CD4-positive, alpha-beta memory T cell (primary cell): ENCODE measurements around the gene SLC7A14. TPM values are rescaled to one million over a fixed set of nuclear protein-coding genes. Genes with fewer than 3 reads are reported as not detected.
A peak's percentile ranks its signal among the peaks of the same experiment; 100 is the strongest.

ENCODE experiments used
- CTCF ChIA-PET: fragments of 350-600 bp; sonication (Branson Sonifier 250); formaldehyde crosslinking; loops from one replicate; lab custom pipeline; 2021; ENCODE audit warnings: inconsistent platforms; ENCODE audit not compliant: partially characterized antibody; lab: Charles Lee
- POLR2A ChIA-PET: fragments of 350-600 bp; sonication (Branson Sonifier 250); formaldehyde crosslinking; loops from one replicate; lab custom pipeline; 2021; ENCODE audit not compliant: partially characterized antibody; lab: Charles Lee
- DNase-seq, 5 donors: peaks; one replicate each; pipeline versions ENCODE4 v3.0.0 to v3.0.0-alpha.2; 2020 to 2022; ENCODE audit warnings: mixed read lengths in 1 of 5
- H3K27ac ChIP-seq: one replicate; pipeline ENCODE4 v1.7.0; 2013; ENCODE audit warnings: low read depth, low read length
- H3K27me3 ChIP-seq: 2 replicates; pipeline ENCODE4 v1.7.0; 2013; ENCODE audit warnings: mild to moderate bottlenecking, low read length, moderate library complexity; ENCODE audit not compliant: insufficient read depth
- H3K36me3 ChIP-seq: 2 replicates; pipeline ENCODE4 v1.7.0; 2013; ENCODE audit warnings: mild to moderate bottlenecking, low read length, moderate library complexity; ENCODE audit not compliant: insufficient read depth
- H3K4me1 ChIP-seq: 2 replicates; pipeline ENCODE4 v1.7.0; 2013; ENCODE audit warnings: mild to moderate bottlenecking, low read length, moderate library complexity; ENCODE audit not compliant: insufficient read depth
- H3K4me3 ChIP-seq, 2 donors: one replicate each; pipeline ENCODE4 v1.7.0; 2013; ENCODE audit warnings: low read length in 2 of 2, mild to moderate bottlenecking in 1 of 2
- H3K9me3 ChIP-seq, 2 donors: one replicate each; pipeline ENCODE4 v1.7.0; 2013; ENCODE audit warnings: low read length in 2 of 2, control low read depth in 1 of 2; ENCODE audit not compliant: control insufficient read depth in 1 of 2
- H3K27ac Mint-ChIP-seq, 7 donors: one replicate each; pipeline ENCODE4 v1.8.0; 2020 to 2021; ENCODE audit warnings: mixed read lengths in 7 of 7, mild to moderate bottlenecking in 6 of 7, inconsistent platforms in 3 of 7, moderate library complexity in 3 of 7
- H3K27me3 Mint-ChIP-seq, 2 donors: one replicate each; pipeline ENCODE4 v1.8.0; 2020 to 2021; ENCODE audit warnings: mixed read lengths in 2 of 2
- H3K36me3 Mint-ChIP-seq, 2 donors: one replicate each; pipeline ENCODE4 v1.8.0; 2020 to 2021; ENCODE audit warnings: mixed read lengths in 2 of 2, inconsistent platforms in 1 of 2, mild to moderate bottlenecking in 1 of 2
- H3K4me1 Mint-ChIP-seq, 4 donors: one replicate each; pipeline ENCODE4 v1.8.0; 2020 to 2021; ENCODE audit warnings: mixed read lengths in 4 of 4, mild to moderate bottlenecking in 1 of 4
- H3K4me3 Mint-ChIP-seq, 8 donors: one replicate each; pipeline ENCODE4 v1.8.0; 2020 to 2021; ENCODE audit warnings: mixed read lengths in 8 of 8, mild to moderate bottlenecking in 7 of 8, moderate library complexity in 6 of 8, inconsistent platforms in 3 of 8
- H3K9me3 Mint-ChIP-seq, 8 donors: one replicate each; pipeline ENCODE4 v1.8.0; 2020 to 2021; ENCODE audit warnings: mixed read lengths in 8 of 8, mild to moderate bottlenecking in 5 of 8, inconsistent platforms in 3 of 8, moderate library complexity in 1 of 8
- intact Hi-C: fragments of 100-400 bp; cut with micrococcal nuclease; formaldehyde crosslinking; loops from one replicate; pipeline ENCODE4 v1.15.1; 2023
- polyA plus RNA-seq, 2 donors: library from polyadenylated mRNA; unstranded; fragments of 300-500 nt; fragmentation: Illumina TruSeq; gene quantifications; one replicate each; pipeline ENCODE4 v1.2.3, GENCODE V29; 2021
- total RNA-seq, 2 experiments: library from RNA; stranded (reverse); gene quantifications; one replicate each; pipeline ENCODE4 v1.2.3, GENCODE V29; 2021

Gene SLC7A14
- total and polyA plus RNA-seq, 4 experiments from 2014 or later: not detected

DNA sequence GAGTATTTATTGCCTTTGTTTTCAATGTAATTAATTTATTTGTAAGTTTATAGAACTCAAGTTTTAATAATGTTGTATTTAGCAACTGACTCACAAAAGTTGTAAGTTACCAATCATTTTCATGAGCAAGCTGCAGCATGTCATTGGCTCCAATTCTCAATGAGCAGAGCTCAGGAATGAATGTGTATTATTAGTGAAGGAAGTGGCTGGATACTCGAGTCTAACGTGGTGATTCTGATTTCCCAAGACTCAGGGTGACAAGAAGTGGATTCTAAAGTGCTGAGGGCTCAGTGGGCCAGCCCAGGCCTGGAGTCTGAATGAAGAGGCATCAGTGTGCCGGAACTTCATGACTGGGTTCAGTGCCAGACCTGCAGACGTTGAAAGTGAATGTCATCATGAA is 127.6 kb downstream of the SLC7A14 start:
- Mint-ChIP-seq H3K9me3 (peaks cover 0 to 7% (median 0%) of the 10 kb centered on the region in 8 donors), H3K27ac (no peak overlapping the region), H3K27me3 (peaks cover 18 to 24% of the 10 kb centered on the region in 2 donors), H3K36me3 (no peaks in the 10 kb centered on the region), H3K4me3 (no peak overlapping the region), H3K4me1 (no peaks in the 10 kb centered on the region)
- ChIA-PET CTCF (no interaction called here), POLR2A (no interaction called here)
- intact Hi-C loops: no loop called here
- Histone ChIP-seq H3K27me3 (peaks cover 4% of the 10 kb centered on the region), H3K4me3 (no peak overlapping the region), H3K36me3 (no peaks in the 10 kb centered on the region), H3K9me3 (no peaks in the 10 kb centered on the region), H3K4me1 (no peaks in the 10 kb centered on the region), H3K27ac (no peak overlapping the region)
- no peak for DNase-seq

DNA sequence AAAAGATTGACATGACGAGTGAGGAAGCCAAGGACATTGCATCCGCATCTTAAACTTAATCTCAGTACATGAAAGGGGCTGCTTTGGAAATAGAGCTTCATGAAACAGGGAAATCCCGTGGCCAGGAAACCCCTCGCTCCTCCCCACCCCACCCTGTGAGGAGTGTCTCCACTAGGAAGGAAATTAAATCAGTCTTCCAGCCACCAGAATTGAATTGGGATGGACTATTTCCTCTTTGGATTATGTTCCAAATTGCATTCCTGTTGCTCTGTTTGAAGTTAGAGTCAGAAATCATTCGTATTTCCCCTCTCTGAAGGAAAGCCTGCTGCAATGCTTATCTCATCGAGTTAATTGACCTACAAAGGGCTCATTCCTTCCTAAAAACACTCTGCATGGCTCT is 131.4 kb downstream of the SLC7A14 start:
- DNase-seq: no peak
- Mint-ChIP-seq H3K36me3 (no peaks in the 10 kb centered on the region), H3K27ac (no peak overlapping the region), H3K4me1 (no peaks in the 10 kb centered on the region), H3K4me3 (no peak overlapping the region), H3K27me3 (peaks cover 6 to 12% of the 10 kb centered on the region in 2 donors), H3K9me3 (peaks cover 0 to 7% (median 0%) of the 10 kb centered on the region in 8 donors)
- Histone ChIP-seq H3K36me3 (no peaks in the 10 kb centered on the region), H3K9me3 (no peaks in the 10 kb centered on the region), H3K27ac (no peak overlapping the region), H3K4me1 (no peaks in the 10 kb centered on the region), H3K27me3 (no peaks in the 10 kb centered on the region), H3K4me3 (no peak overlapping the region)
- intact Hi-C loops: no loop called here
- POLR2A ChIA-PET: no interaction called here
- CTCF ChIA-PET: interaction anchor here (1.6 kb wide), 1 partner anchor 10 kb away, joined by 3 read pairs; no protein-coding TSS in a partner anchor

DNA sequence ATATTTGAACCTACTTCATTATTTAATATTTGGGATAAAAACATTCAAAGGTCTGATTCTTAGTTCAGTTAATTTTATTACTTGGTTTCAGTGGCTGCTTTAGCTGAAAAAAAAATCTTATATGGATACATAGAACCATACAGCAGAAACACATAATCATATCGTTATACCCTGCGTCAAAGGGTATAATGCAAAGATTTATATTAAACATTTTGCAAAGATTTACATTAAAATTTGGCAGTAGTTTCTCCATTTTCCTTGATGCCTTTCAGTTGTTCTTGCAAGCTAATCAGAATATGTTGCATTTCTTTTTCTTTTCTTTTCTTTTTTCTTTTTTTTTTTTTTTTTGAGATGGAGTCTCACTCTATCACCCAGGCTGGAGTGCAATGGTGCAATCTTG is 135.8 kb downstream of the SLC7A14 start:
- Histone ChIP-seq H3K36me3 (no peaks in the 10 kb centered on the region), H3K4me1 (no peaks in the 10 kb centered on the region), H3K27me3 (no peaks in the 10 kb centered on the region), H3K27ac (no peak overlapping the region), H3K4me3 (no peak overlapping the region), H3K9me3 (no peaks in the 10 kb centered on the region)
- no peak overlapping the region for H3K4me3 Mint-ChIP-seq
- H3K36me3 Mint-ChIP-seq: no peaks in the 10 kb centered on the region
- ChIA-PET CTCF (no interaction called here), POLR2A (no interaction called here)
- intact Hi-C loops: no loop called here
- DNase-seq: no peak
- H3K27me3 Mint-ChIP-seq: peaks cover 0 to 2% of the 10 kb centered on the region in 2 donors
- H3K27ac Mint-ChIP-seq: no peak overlapping the region
- no peaks in the 10 kb centered on the region for H3K9me3 Mint-ChIP-seq
- H3K4me1 Mint-ChIP-seq: no peaks in the 10 kb centered on the region

DNA sequence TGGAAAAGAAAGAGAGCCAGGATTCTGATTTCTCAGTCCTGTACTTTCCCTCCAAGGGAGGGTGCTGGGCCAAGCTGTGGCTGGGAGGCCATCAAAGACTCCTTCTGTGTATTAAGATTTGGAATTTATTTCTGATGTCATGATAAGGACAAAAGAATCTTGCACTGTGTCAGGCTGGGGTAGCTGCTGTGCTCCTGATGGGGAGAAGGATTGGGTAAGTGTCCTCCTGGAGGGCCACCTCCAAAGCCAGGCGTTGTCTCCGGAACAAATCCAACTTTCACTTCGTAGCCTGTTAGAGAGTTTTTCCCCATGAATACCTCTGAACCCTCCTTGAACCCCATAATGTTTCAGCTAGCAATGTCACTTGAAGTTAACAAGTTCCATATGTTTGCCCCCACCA is 137.3 kb downstream of the SLC7A14 start:
- intact Hi-C loops: no loop called here
- Mint-ChIP-seq H3K9me3 (no peaks in the 10 kb centered on the region), H3K27me3 (peaks cover 0 to 2% of the 10 kb centered on the region in 2 donors), H3K36me3 (no peaks in the 10 kb centered on the region), H3K27ac (peak overlapping the region in 1 of 7 donors; percentile 60), H3K4me3 (no peak overlapping the region), H3K4me1 (no peaks in the 10 kb centered on the region)
- Histone ChIP-seq H3K27me3 (no peaks in the 10 kb centered on the region), H3K36me3 (no peaks in the 10 kb centered on the region), H3K4me3 (no peak overlapping the region), H3K4me1 (no peaks in the 10 kb centered on the region), H3K27ac (no peak overlapping the region), H3K9me3 (no peaks in the 10 kb centered on the region)
- ChIA-PET CTCF (no interaction called here), POLR2A (no interaction called here)
- DNase-seq: no peak

GRCh38 chr3:170443457-170443856 is 142.4 kb downstream of the SLC7A14 start:
- no peak for DNase-seq
- CTCF ChIA-PET: interaction anchor here (2.2 kb wide), 1 partner anchor 30 kb away, joined by 6 read pairs; no protein-coding TSS in a partner anchor
- Mint-ChIP-seq H3K4me3 (no peak overlapping the region), H3K9me3 (no peaks in the 10 kb centered on the region), H3K27ac (no peak overlapping the region), H3K27me3 (peaks cover 14 to 15% of the 10 kb centered on the region in 2 donors), H3K36me3 (no peaks in the 10 kb centered on the region), H3K4me1 (no peaks in the 10 kb centered on the region)
- POLR2A ChIA-PET: no interaction called here
- H3K27me3 ChIP-seq: no peaks in the 10 kb centered on the region
- H3K4me1 ChIP-seq: no peaks in the 10 kb centered on the region
- intact Hi-C loops: no loop called here
- no peak overlapping the region for H3K4me3 ChIP-seq
- H3K9me3 ChIP-seq: no peaks in the 10 kb centered on the region
- no peaks in the 10 kb centered on the region for H3K36me3 ChIP-seq
- H3K27ac ChIP-seq: no peak overlapping the region

GRCh38 chr3:170442947-170443346 is 142.9 kb downstream of the SLC7A14 start:
- Mint-ChIP-seq H3K27me3 (peaks cover 14 to 15% of the 10 kb centered on the region in 2 donors), H3K4me1 (no peaks in the 10 kb centered on the region), H3K4me3 (no peak overlapping the region), H3K36me3 (no peaks in the 10 kb centered on the region), H3K9me3 (no peaks in the 10 kb centered on the region), H3K27ac (no peak overlapping the region)
- no peak overlapping the region for H3K4me3 ChIP-seq
- no peak overlapping the region for H3K27ac ChIP-seq
- H3K27me3 ChIP-seq: no peaks in the 10 kb centered on the region
- intact Hi-C loops: no loop called here
- DNase-seq: no peak
- POLR2A ChIA-PET: no interaction called here
- no peaks in the 10 kb centered on the region for H3K4me1 ChIP-seq
- no peaks in the 10 kb centered on the region for H3K9me3 ChIP-seq
- H3K36me3 ChIP-seq: no peaks in the 10 kb centered on the region
- CTCF ChIA-PET: interaction anchor here (2.2 kb wide), 1 partner anchor 29 kb away, joined by 6 read pairs; no protein-coding TSS in a partner anchor

DNA sequence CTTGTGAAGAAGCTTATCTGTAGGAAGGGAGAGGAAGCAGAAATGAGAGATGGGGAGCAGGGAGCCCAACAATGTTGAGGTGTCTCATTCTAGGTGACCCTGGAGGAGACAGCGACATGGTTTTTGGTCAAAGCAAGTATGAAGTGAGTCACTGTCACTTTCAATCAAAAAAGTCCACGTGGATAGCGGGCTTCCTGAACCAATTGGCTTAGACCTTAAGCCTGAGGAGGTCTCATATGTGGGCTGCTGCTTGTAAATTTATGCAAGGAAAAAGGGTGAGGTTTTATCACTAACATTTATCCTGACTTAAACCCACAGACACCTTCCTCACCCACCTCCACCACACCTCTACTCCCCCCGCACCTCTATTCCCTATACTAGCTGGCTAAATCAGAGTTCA is 144.5 kb downstream of the SLC7A14 start:
- ChIA-PET POLR2A (no interaction called here), CTCF (no interaction called here)
- no peaks in the 10 kb centered on the region for H3K4me1 ChIP-seq
- H3K9me3 Mint-ChIP-seq: no peaks in the 10 kb centered on the region
- no peak for DNase-seq
- peaks cover 15 to 16% of the 10 kb centered on the region in 2 donors for H3K27me3 Mint-ChIP-seq
- no peaks in the 10 kb centered on the region for H3K36me3 ChIP-seq
- no peak overlapping the region for H3K4me3 ChIP-seq
- H3K27ac Mint-ChIP-seq: no peak overlapping the region
- H3K9me3 ChIP-seq: no peaks in the 10 kb centered on the region
- H3K27me3 ChIP-seq: no peaks in the 10 kb centered on the region
- intact Hi-C loops: no loop called here
- no peaks in the 10 kb centered on the region for H3K36me3 Mint-ChIP-seq
- H3K27ac ChIP-seq: no peak overlapping the region
- no peaks in the 10 kb centered on the region for H3K4me1 Mint-ChIP-seq
- no peak overlapping the region for H3K4me3 Mint-ChIP-seq

GRCh38 chr3:170440344-170440743 is 145.5 kb downstream of the SLC7A14 start:
- POLR2A ChIA-PET: no interaction called here
- H3K4me3 ChIP-seq: no peak overlapping the region
- Mint-ChIP-seq H3K27ac (no peak overlapping the region), H3K27me3 (peaks cover 15 to 16% of the 10 kb centered on the region in 2 donors), H3K9me3 (no peaks in the 10 kb centered on the region), H3K36me3 (no peaks in the 10 kb centered on the region), H3K4me1 (no peaks in the 10 kb centered on the region), H3K4me3 (no peak overlapping the region)
- no peak overlapping the region for H3K27ac ChIP-seq
- H3K27me3 ChIP-seq: no peaks in the 10 kb centered on the region
- DNase-seq: no peak
- no peaks in the 10 kb centered on the region for H3K4me1 ChIP-seq
- no peaks in the 10 kb centered on the region for H3K36me3 ChIP-seq
- CTCF ChIA-PET: no interaction called here
- H3K9me3 ChIP-seq: no peaks in the 10 kb centered on the region
- intact Hi-C loops: no loop called here
